ENCODE measurements around the gene EML6. TPM values are rescaled to one million over a fixed set of nuclear protein-coding genes. Genes with fewer than 3 reads are reported as not detected.

Gene EML6
- total RNA-seq, 2 donors from 2014 or later, result 1.0 to 1.1 TPM

- Mint-ChIP-seq H3K4me1 (ENCODE audit: low read depth in 2 of 2) (peaks cover 25 to 37% of the 10 kb centered on the region in 2 donors), H3K27ac (peak overlapping the region; percentile 84 to 95), H3K9me3 (no peaks in the 10 kb centered on the region), H3K36me3 (no peaks in the 10 kb centered on the region), H3K4me3 (peak overlapping the region; percentile 82), H3K27me3 (no peaks in the 10 kb centered on the region)
- ATAC-seq, result no peak
- no peak for DNase-seq (ENCODE audit: low spot score)
Observed at GRCh38 chr2:54946220-54946805, 222.9 kb downstream of the EML6 start.

- Mint-ChIP-seq H3K9me3 (no peaks in the 10 kb centered on the region), H3K27ac (peak overlapping the region in 1 of 2 donors; percentile 95), H3K4me1 (ENCODE audit: low read depth in 2 of 2) (peaks cover 32 to 42% of the 10 kb centered on the region in 2 donors), H3K4me3 (no peak overlapping the region), H3K27me3 (no peaks in the 10 kb centered on the region), H3K36me3 (no peaks in the 10 kb centered on the region)
- ATAC-seq (no peak), DNase-seq (ENCODE audit: low spot score) (no peak)
Observed at GRCh38 chr2:54947136-54947535, 223.7 kb downstream of the EML6 start.

GRCh38 chr2:54947646-54948045 lies 224.2 kb downstream of the EML6 start:
- Mint-ChIP-seq H3K4me1 (ENCODE audit: low read depth in 2 of 2) (peaks cover 37 to 48% of the 10 kb centered on the region in 2 donors), H3K27ac (no peak overlapping the region), H3K27me3 (no peaks in the 10 kb centered on the region), H3K36me3 (no peaks in the 10 kb centered on the region), H3K4me3 (no peak overlapping the region), H3K9me3 (no peaks in the 10 kb centered on the region)
- DNase-seq (ENCODE audit: low spot score) (no peak), ATAC-seq (no peak)

- H3K27ac Mint-ChIP-seq, result no peak overlapping the region
- peaks cover 42 to 52% of the 10 kb centered on the region in 2 donors for H3K4me1 Mint-ChIP-seq (ENCODE audit: low read depth in 2 of 2)
- ATAC-seq (no peak), DNase-seq (ENCODE audit: low spot score) (no peak)
- no peaks in the 10 kb centered on the region for H3K9me3 Mint-ChIP-seq
- H3K27me3 Mint-ChIP-seq, result no peaks in the 10 kb centered on the region
- no peaks in the 10 kb centered on the region for H3K36me3 Mint-ChIP-seq
- H3K4me3 Mint-ChIP-seq, result no peak overlapping the region
Observed at GRCh38 chr2:54948120-54948519, 224.7 kb downstream of the EML6 start.

GRCh38 chr2:54949431-54949830 lies 226.0 kb downstream of the EML6 start:
- DNase-seq (ENCODE audit: low spot score), result no peak
- Mint-ChIP-seq H3K4me1 (ENCODE audit: low read depth in 2 of 2) (peaks cover 48 to 60% of the 10 kb centered on the region in 2 donors), H3K27ac (peak overlapping the region; percentile 17 to 73), H3K36me3 (no peaks in the 10 kb centered on the region), H3K4me3 (no peak overlapping the region), H3K9me3 (no peaks in the 10 kb centered on the region), H3K27me3 (no peaks in the 10 kb centered on the region)
- no peak for ATAC-seq

- H3K27me3 Mint-ChIP-seq, result no peaks in the 10 kb centered on the region
- ATAC-seq (no peak), DNase-seq (ENCODE audit: low spot score) (no peak)
- no peak overlapping the region for H3K4me3 Mint-ChIP-seq
- H3K9me3 Mint-ChIP-seq, result no peaks in the 10 kb centered on the region
- peaks cover 55 to 67% of the 10 kb centered on the region in 2 donors for H3K4me1 Mint-ChIP-seq (ENCODE audit: low read depth in 2 of 2)
- peak overlapping the region; percentile 73 to 88 for H3K27ac Mint-ChIP-seq
- H3K36me3 Mint-ChIP-seq, result no peaks in the 10 kb centered on the region
Observed at GRCh38 chr2:54950811-54951210, 227.3 kb downstream of the EML6 start.

GRCh38 chr2:54952425-54952824 lies 229.0 kb downstream of the EML6 start:
- Mint-ChIP-seq H3K4me1 (ENCODE audit: low read depth in 2 of 2) (peaks cover 53 to 60% of the 10 kb centered on the region in 2 donors), H3K36me3 (no peaks in the 10 kb centered on the region), H3K9me3 (no peaks in the 10 kb centered on the region), H3K27ac (peak overlapping the region; percentile 73 to 88), H3K4me3 (peak overlapping the region; percentile 68), H3K27me3 (no peaks in the 10 kb centered on the region)
- no peak for DNase-seq (ENCODE audit: low spot score)
- ATAC-seq, result no peak

GRCh38 chr2:54952978-54953456 lies 229.6 kb downstream of the EML6 start:
- peak overlapping the region; percentile 73 to 88 for H3K27ac Mint-ChIP-seq
- no peaks in the 10 kb centered on the region for H3K36me3 Mint-ChIP-seq
- H3K9me3 Mint-ChIP-seq, result no peaks in the 10 kb centered on the region
- H3K4me1 Mint-ChIP-seq (ENCODE audit: low read depth in 2 of 2), result peaks cover 53 to 59% of the 10 kb centered on the region in 2 donors
- DNase-seq (ENCODE audit: low spot score), result no peak
- peak in 1 of 2 donors; percentile 70 for ATAC-seq
- H3K27me3 Mint-ChIP-seq, result no peaks in the 10 kb centered on the region
- H3K4me3 Mint-ChIP-seq, result peak overlapping the region; percentile 68

GRCh38 chr2:54954158-54954557 lies 230.7 kb downstream of the EML6 start:
- H3K27me3 Mint-ChIP-seq, result no peaks in the 10 kb centered on the region
- H3K4me3 Mint-ChIP-seq, result peak overlapping the region; percentile 71
- peak overlapping the region; percentile 86 to 97 for H3K27ac Mint-ChIP-seq
- no peak for DNase-seq (ENCODE audit: low spot score)
- peaks cover 53 to 56% of the 10 kb centered on the region in 2 donors for H3K4me1 Mint-ChIP-seq (ENCODE audit: low read depth in 2 of 2)
- no peaks in the 10 kb centered on the region for H3K36me3 Mint-ChIP-seq
- ATAC-seq, result no peak
- no peaks in the 10 kb centered on the region for H3K9me3 Mint-ChIP-seq

GRCh38 chr2:54954705-54955357 lies 231.4 kb downstream of the EML6 start:
- peaks cover 53 to 54% of the 10 kb centered on the region in 2 donors for H3K4me1 Mint-ChIP-seq (ENCODE audit: low read depth in 2 of 2)
- H3K27me3 Mint-ChIP-seq, result no peaks in the 10 kb centered on the region
- peak overlapping the region; percentile 71 for H3K4me3 Mint-ChIP-seq
- H3K36me3 Mint-ChIP-seq, result no peaks in the 10 kb centered on the region
- H3K9me3 Mint-ChIP-seq, result no peaks in the 10 kb centered on the region
- DNase-seq (ENCODE audit: low spot score) (no peak), ATAC-seq (peak; percentile 46 to 60)
- H3K27ac Mint-ChIP-seq, result peak overlapping the region; percentile 86 to 97

- no peaks in the 10 kb centered on the region for H3K27me3 Mint-ChIP-seq
- H3K27ac Mint-ChIP-seq, result peak overlapping the region; percentile 86 to 97
- ATAC-seq, result peak; percentile 60 to 81
- no peak for DNase-seq (ENCODE audit: low spot score)
- H3K36me3 Mint-ChIP-seq, result no peaks in the 10 kb centered on the region
- peak overlapping the region; percentile 71 for H3K4me3 Mint-ChIP-seq
- no peaks in the 10 kb centered on the region for H3K9me3 Mint-ChIP-seq
- peaks cover 50 to 51% of the 10 kb centered on the region in 2 donors for H3K4me1 Mint-ChIP-seq (ENCODE audit: low read depth in 2 of 2)
Observed at GRCh38 chr2:54955358-54956110, 232.1 kb downstream of the EML6 start.

GRCh38 chr2:54956111-54956627 lies 232.7 kb downstream of the EML6 start:
- ATAC-seq (no peak), DNase-seq (ENCODE audit: low spot score) (no peak)
- H3K27me3 Mint-ChIP-seq, result no peaks in the 10 kb centered on the region
- no peaks in the 10 kb centered on the region for H3K36me3 Mint-ChIP-seq
- peak overlapping the region; percentile 71 for H3K4me3 Mint-ChIP-seq
- H3K4me1 Mint-ChIP-seq (ENCODE audit: low read depth in 2 of 2), result peaks cover 46 to 48% of the 10 kb centered on the region in 2 donors
- H3K9me3 Mint-ChIP-seq, result no peaks in the 10 kb centered on the region
- H3K27ac Mint-ChIP-seq, result peak overlapping the region; percentile 86 to 97

GRCh38 chr2:54957321-54957999 lies 234.0 kb downstream of the EML6 start:
- H3K27me3 Mint-ChIP-seq, result no peaks in the 10 kb centered on the region
- ATAC-seq (no peak), DNase-seq (ENCODE audit: low spot score) (no peak)
- no peaks in the 10 kb centered on the region for H3K36me3 Mint-ChIP-seq
- no peak overlapping the region for H3K4me3 Mint-ChIP-seq
- peak overlapping the region in 1 of 2 donors; percentile 97 for H3K27ac Mint-ChIP-seq
- H3K4me1 Mint-ChIP-seq (ENCODE audit: low read depth in 2 of 2), result peaks cover 35 to 37% of the 10 kb centered on the region in 2 donors
- no peaks in the 10 kb centered on the region for H3K9me3 Mint-ChIP-seq

Measured in natural killer cell treated with Interleukin-12 subunit alpha and Interleukin-12 subunit beta and Interleukin-15 and Interleukin-18, amount 100 ng/mL, for 72 hours (primary cell).